K562 (cell line): ENCODE measurements around the gene CD93. TPM values are rescaled to one million over a fixed set of nuclear protein-coding genes. Genes with fewer than 3 reads are reported as not detected.

Source experiments
- FOXJ2 ChIP-seq: fragments of 200-800 bp; sonication (Bioruptor generic); IDR thresholded peaks from 2 replicates; pipeline ENCODE4 v1.6.1; 2016; ENCODE audit warnings: missing genetic modification characterization, missing compliant biosample characterization
- HNRNPK ChIP-seq: fragments of 200-400 bp; formaldehyde crosslinking; IDR thresholded peaks from one replicate; pipeline ENCODE4 v1.6.1; 2018; ENCODE audit warnings: mild to moderate bottlenecking, low read depth, low read length; ENCODE audit not compliant: poor library complexity, severe bottlenecking
- HNRNPUL1 ChIP-seq: fragments of 200-400 bp; formaldehyde crosslinking; IDR thresholded peaks from 2 replicates; pipeline ENCODE4 v1.6.1; 2017; ENCODE audit warnings: low read length
- KDM4B ChIP-seq, 2 experiments: fragments of 450-650 bp in 1 of 2; sonication (generic) in 1 of 2; IDR thresholded peaks; 2 replicates each; pipeline ENCODE4 v1.6.1; 2016 to 2017; ENCODE audit warnings: borderline replicate concordance in 2 of 2, antibody characterized with exemption in 1 of 2, low read depth in 1 of 2, mild to moderate bottlenecking in 1 of 2
- MAFG ChIP-seq: fragments of 450-650 bp; conservative IDR thresholded peaks from 2 replicates; pipeline ENCODE4 v1.6.1; 2016; ENCODE audit warnings: missing genetic modification characterization, missing compliant biosample characterization
- MCM2 ChIP-seq: fragments of 450-650 bp; IDR thresholded peaks from 2 replicates; pipeline ENCODE4 v1.6.1; 2017; ENCODE audit warnings: low read depth, mild to moderate bottlenecking
- MTF1 ChIP-seq: fragments of 250-450 bp; sonication (Bioruptor Pico); IDR thresholded peaks from 2 replicates; pipeline ENCODE4 v1.9.0; 2021; ENCODE audit warnings: moderate library complexity, mild to moderate bottlenecking, inconsistent platforms, borderline replicate concordance
- NBN ChIP-seq: fragments of 450-650 bp; IDR thresholded peaks from 2 replicates; pipeline ENCODE4 v1.6.1; 2016; ENCODE audit warnings: low read depth, mild to moderate bottlenecking
- POLR2AphosphoS5 ChIP-seq: IDR thresholded peaks from 2 replicates; pipeline ENCODE4 v1.6.1; 2011; ENCODE audit warnings: mild to moderate bottlenecking, low read depth, low read length, moderate library complexity; ENCODE audit not compliant: control insufficient read depth, insufficient read depth
- RBBP5 ChIP-seq: fragments of 200-600 bp; sonication (generic); IDR thresholded peaks from 2 replicates; pipeline ENCODE4 v1.6.1; 2012; ENCODE audit warnings: borderline replicate concordance, mild to moderate bottlenecking, low read length, control low read depth, inconsistent platforms; ENCODE audit not compliant: insufficient read depth, poor library complexity, severe bottlenecking
- U2AF1 ChIP-seq: fragments of 200-400 bp; formaldehyde crosslinking; optimal IDR thresholded peaks from 2 replicates; pipeline ENCODE3; 2017; ENCODE audit warnings: mild to moderate bottlenecking, low read depth, low read length, moderate library complexity
- ZFP1 ChIP-seq: fragments of 450-650 bp; formaldehyde crosslinking; IDR thresholded peaks from 2 replicates; pipeline ENCODE4 v1.4.0; 2020; ENCODE audit warnings: mild to moderate bottlenecking, mixed read lengths
- ZFP36 ChIP-seq: fragments of 150-350 bp; IDR thresholded peaks from 2 replicates; pipeline ENCODE4 v1.6.1; 2018; ENCODE audit warnings: low read length, low read depth; ENCODE audit not compliant: partially characterized antibody
- ZNF140 ChIP-seq: fragments of 250-450 bp; sonication (Bioruptor Pico); IDR thresholded peaks from 2 replicates; pipeline ENCODE4 v1.8.0; 2021; ENCODE audit warnings: moderate library complexity, mild to moderate bottlenecking, inconsistent platforms
- ZNF239 ChIP-seq: fragments of 250-450 bp; sonication (Bioruptor Pico); IDR thresholded peaks from 2 replicates; pipeline ENCODE4 v1.4.0; 2020; ENCODE audit warnings: mild to moderate bottlenecking
- ZNF507 ChIP-seq: conservative IDR thresholded peaks from 2 replicates; pipeline ENCODE4 v1.6.1; 2017; ENCODE audit warnings: missing genetic modification characterization, missing compliant biosample characterization
- polyA plus RNA-seq, 8 experiments: library from polyadenylated mRNA; depleted of rRNA in 4 of 8; stranded (reverse) in 5 of 8; unstranded in 3 of 8; fragments of >200 nt; fragmentation: Nextera tagmentation in 2 of 8; fragmentation: Illumina TruSeq in 1 of 8; extraction: Ambion mirVana in 2 of 8; extraction: Trizol in 1 of 8; gene quantifications; 2 replicates each; pipeline versions ENCODE4 v1.2.1 to v1.2.3, GENCODE V29; 2011 to 2014; ENCODE audit warnings: inconsistent platforms in 1 of 8, missing spikeins in 1 of 8
- total RNA-seq, 7 experiments: library from RNA; depleted of rRNA in 6 of 7; stranded (reverse); fragments of >200 nt in 6 of 7; fragmentation: Illumina TruSeq in 2 of 7; extraction: Trizol in 2 of 7; gene quantifications; 2 replicates each; pipeline versions ENCODE4 v1.2.1 to v1.2.3, GENCODE V29; 2011 to 2021; ENCODE audit warnings: low replicate concordance in 1 of 7
- TF ChIP-seq, protein P1 (sequence below): sonication (generic); formaldehyde crosslinking; IDR thresholded peaks from 2 replicates; pipeline ENCODE4 v1.8.1; 2023; ENCODE audit warnings: mild to moderate bottlenecking, missing genetic modification reagents
- TF ChIP-seq, protein P2 (sequence below), 2 experiments: fragments of 450-650 bp in 1 of 2; IDR thresholded peaks; 2 replicates each; pipeline ENCODE4 v1.6.1; 2011 to 2017; ENCODE audit warnings: low read depth in 2 of 2, antibody characterized with exemption in 1 of 2, borderline replicate concordance in 1 of 2, low read length in 1 of 2, mild to moderate bottlenecking in 1 of 2, mixed read lengths in 1 of 2; ENCODE audit not compliant: control insufficient read depth in 1 of 2
- TF ChIP-seq, protein P3 (sequence below): IDR thresholded peaks from 2 replicates; pipeline ENCODE4 v1.6.1; 2011; ENCODE audit not compliant: insufficient read length; ENCODE audit errors: extremely low read depth
- TF ChIP-seq, protein P4 (sequence below): conservative IDR thresholded peaks from 2 replicates; pipeline ENCODE4 v1.6.1; 2011; ENCODE audit warnings: low read depth, mild to moderate bottlenecking, low read length; ENCODE audit not compliant: control insufficient read depth

CD93 gene
- total and polyA plus RNA-seq, 9 of the 15 experiments (the other 6 are each of a cell fraction or from before 2014, with no cell fraction given): 0.03 to 0.20 (median 0.05) TPM

DNA sequence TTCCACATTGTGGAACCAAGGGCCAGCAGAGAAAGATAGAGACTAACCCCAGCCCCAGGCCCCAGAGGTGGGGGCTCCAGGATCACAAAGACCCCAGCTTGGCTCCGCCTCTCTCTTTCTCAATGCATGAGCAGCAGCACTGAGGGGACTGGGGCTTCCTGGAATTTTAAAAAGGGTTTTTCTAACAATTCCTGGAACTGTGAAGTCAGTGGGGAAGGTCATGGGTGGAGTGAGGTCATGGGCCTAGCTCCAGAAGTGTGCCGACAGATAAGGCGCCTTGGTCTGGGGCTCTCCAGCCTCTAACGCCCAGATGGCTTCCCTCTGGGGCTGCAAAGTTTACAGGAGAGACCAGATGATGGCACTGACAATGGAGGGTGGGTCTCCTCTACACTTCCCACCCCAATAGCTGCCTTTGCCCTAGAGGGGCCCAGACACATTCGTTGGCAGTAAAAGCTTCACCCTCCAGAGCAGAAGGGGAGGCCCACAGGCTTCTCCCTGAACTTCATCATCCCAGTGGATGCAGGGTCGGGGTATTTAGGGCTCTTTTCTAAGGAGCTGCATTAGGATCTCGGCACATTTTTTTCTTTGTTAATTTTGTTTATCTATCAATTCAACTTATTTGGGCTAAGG, 46.9 kb upstream of the CD93 start (continued):
- TF ChIP-seq, protein P1, sequence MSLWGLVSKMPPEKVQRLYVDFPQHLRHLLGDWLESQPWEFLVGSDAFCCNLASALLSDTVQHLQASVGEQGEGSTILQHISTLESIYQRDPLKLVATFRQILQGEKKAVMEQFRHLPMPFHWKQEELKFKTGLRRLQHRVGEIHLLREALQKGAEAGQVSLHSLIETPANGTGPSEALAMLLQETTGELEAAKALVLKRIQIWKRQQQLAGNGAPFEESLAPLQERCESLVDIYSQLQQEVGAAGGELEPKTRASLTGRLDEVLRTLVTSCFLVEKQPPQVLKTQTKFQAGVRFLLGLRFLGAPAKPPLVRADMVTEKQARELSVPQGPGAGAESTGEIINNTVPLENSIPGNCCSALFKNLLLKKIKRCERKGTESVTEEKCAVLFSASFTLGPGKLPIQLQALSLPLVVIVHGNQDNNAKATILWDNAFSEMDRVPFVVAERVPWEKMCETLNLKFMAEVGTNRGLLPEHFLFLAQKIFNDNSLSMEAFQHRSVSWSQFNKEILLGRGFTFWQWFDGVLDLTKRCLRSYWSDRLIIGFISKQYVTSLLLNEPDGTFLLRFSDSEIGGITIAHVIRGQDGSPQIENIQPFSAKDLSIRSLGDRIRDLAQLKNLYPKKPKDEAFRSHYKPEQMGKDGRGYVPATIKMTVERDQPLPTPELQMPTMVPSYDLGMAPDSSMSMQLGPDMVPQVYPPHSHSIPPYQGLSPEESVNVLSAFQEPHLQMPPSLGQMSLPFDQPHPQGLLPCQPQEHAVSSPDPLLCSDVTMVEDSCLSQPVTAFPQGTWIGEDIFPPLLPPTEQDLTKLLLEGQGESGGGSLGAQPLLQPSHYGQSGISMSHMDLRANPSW: no peak
- TF ChIP-seq HNRNPK (no peak), HNRNPUL1 (no peak), RBBP5 (peak; percentile 23), ZFP1 (CRISPR knock-in tag) (no peak), ZNF507 (tag) (no peak), POLR2AphosphoS5 (peak; percentile 80; the same call in 1 of the 2 replicates), FOXJ2 (tag) (no peak), U2AF1 (no peak), ZNF140 (CRISPR knock-in tag) (no peak), ZNF239 (CRISPR knock-in tag) (no peak), NBN (no peak), ZFP36 (no peak), MCM2 (no peak), MAFG (tag) (no peak), MTF1 (CRISPR knock-in tag) (no peak), KDM4B (IDR thresholded peaks at IDR 0.05; ENCODE audit: borderline replicate concordance in 2 of 2, low read depth in 1 of 2) (no peak)
- TF ChIP-seq, protein P2, sequence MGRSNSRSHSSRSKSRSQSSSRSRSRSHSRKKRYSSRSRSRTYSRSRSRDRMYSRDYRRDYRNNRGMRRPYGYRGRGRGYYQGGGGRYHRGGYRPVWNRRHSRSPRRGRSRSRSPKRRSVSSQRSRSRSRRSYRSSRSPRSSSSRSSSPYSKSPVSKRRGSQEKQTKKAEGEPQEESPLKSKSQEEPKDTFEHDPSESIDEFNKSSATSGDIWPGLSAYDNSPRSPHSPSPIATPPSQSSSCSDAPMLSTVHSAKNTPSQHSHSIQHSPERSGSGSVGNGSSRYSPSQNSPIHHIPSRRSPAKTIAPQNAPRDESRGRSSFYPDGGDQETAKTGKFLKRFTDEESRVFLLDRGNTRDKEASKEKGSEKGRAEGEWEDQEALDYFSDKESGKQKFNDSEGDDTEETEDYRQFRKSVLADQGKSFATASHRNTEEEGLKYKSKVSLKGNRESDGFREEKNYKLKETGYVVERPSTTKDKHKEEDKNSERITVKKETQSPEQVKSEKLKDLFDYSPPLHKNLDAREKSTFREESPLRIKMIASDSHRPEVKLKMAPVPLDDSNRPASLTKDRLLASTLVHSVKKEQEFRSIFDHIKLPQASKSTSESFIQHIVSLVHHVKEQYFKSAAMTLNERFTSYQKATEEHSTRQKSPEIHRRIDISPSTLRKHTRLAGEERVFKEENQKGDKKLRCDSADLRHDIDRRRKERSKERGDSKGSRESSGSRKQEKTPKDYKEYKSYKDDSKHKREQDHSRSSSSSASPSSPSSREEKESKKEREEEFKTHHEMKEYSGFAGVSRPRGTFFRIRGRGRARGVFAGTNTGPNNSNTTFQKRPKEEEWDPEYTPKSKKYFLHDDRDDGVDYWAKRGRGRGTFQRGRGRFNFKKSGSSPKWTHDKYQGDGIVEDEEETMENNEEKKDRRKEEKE (IDR thresholded peaks at IDR 0.05; ENCODE audit: borderline replicate concordance in 1 of 2, control insufficient read depth in 1 of 2, low read depth in 2 of 2, low read length in 1 of 2): no peak
- TF ChIP-seq, protein P3, sequence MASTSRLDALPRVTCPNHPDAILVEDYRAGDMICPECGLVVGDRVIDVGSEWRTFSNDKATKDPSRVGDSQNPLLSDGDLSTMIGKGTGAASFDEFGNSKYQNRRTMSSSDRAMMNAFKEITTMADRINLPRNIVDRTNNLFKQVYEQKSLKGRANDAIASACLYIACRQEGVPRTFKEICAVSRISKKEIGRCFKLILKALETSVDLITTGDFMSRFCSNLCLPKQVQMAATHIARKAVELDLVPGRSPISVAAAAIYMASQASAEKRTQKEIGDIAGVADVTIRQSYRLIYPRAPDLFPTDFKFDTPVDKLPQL: no peak
- TF ChIP-seq, protein P4, sequence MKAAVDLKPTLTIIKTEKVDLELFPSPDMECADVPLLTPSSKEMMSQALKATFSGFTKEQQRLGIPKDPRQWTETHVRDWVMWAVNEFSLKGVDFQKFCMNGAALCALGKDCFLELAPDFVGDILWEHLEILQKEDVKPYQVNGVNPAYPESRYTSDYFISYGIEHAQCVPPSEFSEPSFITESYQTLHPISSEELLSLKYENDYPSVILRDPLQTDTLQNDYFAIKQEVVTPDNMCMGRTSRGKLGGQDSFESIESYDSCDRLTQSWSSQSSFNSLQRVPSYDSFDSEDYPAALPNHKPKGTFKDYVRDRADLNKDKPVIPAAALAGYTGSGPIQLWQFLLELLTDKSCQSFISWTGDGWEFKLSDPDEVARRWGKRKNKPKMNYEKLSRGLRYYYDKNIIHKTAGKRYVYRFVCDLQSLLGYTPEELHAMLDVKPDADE: 0 out of 2 replicates have a peak, but pooled peaks have one; percentile 18
